ENCODE measurements around the gene NCAM2. TPM values are rescaled to one million over a fixed set of nuclear protein-coding genes. Genes with fewer than 3 reads are reported as not detected.

NCAM2 gene
- total RNA-seq, 1 donor from 2014 or later, result not detected

DNA sequence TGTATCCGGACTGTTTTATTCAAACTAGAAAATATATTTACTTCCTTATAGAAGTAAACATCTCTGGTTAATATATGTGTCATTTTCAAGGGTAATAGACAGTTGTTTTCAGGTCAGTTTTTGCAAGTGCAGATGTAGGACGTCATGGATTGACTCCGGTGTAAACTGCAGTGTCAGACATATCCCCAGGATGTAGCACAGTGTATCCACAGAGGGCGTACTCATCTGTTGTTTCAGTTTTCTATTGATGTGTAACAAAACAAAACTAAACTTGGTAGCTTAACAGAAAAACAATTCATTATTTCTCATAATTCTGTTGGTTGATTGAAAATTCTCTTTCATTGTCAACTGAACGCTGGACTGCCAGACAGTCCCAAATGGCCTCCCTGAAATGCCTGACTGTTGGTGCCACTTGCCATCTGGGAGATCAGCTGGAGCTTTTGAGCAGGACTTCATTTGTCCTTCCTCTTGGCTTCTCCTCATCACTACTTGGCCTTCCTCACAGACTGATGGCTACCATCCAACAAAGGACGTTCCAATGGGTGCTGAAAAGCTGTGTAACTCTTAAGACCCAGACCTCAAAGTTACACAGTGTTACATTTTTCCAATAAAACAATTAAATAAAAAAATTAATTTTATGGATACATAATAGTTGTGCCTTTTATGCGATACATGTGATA, 181.6 kb downstream of the NCAM2 start:
- no peak for ATAC-seq

- no peak for ATAC-seq
These were observed 184.3 kb downstream of the NCAM2 start for GRCh38 chr21:21182401-21183010.

GRCh38 chr21:21183092-21183491, 184.9 kb downstream of the NCAM2 start:
- no peak for ATAC-seq

DNA sequence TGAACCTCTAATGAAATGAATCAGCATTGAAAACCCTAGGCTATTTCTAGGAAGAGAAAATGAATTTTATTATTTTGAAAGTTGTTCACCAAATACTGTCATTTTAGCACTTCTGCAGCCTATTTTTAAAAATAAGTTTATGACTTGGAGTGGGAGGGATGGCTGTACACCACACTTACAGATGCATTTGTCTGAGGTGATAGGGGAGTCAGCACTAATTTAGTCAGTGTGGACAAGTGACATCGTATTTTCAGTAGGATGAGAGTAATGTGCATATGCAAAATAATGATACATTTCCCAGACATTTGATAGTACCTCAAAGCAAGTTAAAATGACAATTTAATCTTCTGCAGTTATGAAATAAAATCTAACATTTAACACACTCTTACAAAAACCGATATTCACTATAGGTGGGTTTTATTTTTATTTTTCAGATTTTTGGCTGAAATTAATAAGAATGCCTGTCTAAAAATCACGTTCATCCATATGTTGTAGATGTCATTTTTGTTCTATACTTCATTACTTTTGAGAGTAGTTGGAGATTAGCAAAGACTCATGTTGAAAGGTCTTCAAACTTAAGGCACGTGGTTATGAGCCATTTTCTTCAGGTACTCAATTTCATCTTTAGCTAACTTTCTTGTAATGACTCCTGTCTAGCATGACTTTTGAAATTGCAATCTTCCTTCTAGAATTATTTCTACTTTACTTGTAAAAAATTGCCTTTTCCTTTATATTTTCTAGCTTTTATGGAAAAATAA, 186.7 kb downstream of the NCAM2 start:
- ATAC-seq, result no peak

DNA sequence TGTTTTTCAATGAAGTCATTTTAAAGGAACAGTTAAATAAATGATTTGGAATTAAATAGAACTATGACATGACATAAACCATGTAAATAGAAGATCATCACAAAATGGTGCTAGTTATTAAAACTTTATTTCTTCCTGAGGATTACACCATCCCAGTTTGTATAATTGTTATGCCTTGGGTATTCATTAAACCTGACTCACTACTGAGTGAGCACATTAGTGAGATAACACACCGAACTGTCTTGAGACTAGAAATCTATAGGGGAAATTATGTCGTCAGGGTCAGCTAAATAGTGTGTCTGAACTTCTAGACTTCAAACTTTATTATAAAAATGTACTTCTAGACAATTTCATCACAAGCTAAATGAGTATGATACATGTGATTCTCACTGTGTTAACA, 189.4 kb downstream of the NCAM2 start:
- ATAC-seq, result no peak

DNA sequence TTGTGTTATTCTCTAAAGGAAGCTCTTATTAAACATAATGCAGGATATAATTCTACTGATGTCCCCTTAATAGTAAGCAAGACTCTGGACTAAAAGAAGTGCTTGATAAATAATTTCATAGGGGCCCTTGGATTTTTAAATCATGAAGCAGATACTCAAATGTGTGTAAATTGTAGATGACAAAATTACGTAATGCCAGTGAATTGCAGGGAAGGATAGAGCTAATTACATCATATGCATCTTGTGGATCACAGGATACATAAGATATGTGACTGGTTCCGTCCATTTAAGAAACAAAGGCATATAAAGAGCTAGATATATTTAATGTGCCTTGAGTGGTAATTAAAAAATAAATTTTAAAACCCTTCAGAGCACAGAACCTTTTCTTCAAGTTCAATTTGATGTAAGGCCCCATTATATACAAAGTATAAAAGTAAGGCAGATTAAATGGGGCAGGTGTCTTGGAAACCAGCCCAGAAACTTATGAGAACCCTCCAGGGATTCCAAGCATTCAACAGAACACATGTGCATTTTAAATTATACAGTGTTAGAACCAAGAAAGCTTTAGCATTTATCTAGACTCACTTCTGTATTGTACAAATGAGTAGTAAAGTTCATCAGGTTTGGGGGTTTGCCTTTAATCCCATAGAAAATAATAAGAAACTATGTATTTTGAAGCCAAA, 190.4 kb downstream of the NCAM2 start:
- ATAC-seq, result no peak

DNA sequence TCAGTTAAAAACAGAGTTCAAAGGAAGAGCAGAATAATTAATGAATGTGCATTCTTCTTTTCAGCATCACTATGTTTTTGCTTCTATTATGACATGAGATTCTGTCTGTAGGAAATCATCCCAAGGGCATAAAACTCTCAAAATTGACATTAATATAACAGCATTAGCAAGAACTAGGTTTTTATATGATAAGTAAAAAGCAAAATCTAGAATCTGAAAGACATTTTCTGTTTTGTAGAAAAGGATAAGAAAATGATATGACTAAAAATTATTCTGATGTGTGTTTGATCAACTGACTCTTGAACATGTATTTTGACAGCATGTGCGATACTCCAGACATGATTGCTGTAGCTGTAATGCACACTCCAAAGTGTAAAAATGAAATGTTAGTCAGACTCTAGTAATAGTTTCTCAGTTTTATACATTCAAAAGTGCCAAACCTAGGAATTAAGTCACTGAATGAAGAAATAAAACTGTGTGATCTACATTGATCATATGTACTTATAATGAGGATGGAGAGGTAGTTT, 197.3 kb downstream of the NCAM2 start:
- ATAC-seq, result no peak

DNA sequence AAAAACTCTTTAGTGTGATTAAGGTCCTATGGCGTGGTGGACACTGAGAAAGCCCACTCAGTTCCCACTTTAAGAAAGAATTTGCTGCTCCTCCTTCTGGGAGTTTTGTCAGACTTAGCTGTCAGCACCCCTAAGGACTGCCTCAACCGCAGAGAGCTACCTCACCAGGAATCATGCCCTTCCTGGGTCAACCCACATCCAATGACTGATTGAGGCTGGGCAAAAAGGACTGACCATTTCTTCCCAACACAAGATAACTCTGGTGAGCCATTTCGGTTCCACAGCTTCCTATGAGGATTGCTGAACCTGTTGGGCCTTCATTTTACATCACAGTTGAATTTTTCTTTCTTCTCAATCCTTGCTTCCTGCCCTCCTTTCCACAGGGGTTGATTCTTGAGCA, 197.9 kb downstream of the NCAM2 start:
- no peak for ATAC-seq

DNA sequence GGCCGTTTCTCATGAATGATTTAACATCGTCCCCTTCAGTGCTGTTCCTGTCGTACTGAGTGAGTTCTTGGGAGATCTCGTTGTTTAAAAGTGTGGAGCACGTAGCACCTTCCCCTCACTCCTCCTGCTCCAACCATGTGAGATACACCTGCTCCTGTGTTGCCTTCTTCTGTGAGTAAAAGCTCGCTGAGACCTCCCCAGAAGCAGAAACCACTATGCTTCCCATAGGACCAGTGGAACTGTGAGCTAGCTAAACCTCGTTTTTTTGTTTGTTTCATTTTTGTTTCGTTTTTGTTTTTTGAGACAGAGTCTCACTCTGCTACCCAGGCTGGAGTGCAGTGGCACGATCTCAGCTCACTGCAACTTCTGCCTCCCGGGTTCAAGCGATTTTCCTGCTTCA, 198.6 kb downstream of the NCAM2 start:
- no peak for ATAC-seq

DNA sequence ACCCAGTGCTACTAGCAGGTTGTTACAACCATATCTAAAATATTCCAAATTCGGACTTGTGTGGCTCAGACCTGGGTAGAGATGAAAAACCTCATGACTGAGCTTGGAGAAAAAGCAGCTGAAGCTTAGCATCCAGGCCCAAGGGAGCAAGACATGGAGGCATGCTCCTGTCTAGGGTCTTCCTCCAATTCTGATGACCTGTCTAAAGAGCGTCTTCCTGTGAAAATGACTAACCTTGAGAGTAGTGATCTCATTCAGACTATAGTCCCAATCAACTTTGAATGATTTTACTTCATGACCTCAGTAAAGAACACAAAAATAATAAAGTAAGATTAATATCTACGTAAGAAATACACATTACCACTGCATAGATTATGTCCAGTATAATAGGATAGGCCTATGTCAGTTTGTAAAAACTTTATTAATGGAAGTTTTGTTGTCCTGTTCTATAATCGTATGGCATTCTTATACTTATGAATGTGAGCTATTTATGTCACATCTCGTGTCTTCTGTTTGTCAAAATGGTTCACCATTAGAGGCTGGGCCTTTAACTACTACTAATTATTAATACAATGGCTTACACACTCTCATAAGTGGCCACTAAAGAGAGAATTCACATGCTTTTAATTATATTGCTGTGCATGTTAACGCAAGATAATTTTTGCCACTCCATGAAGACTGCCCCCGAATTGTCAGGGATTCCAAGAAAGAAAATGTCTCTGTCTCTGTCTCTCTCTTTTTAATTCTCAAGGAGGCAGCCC, 201.3 kb downstream of the NCAM2 start:
- ATAC-seq, result no peak

DNA sequence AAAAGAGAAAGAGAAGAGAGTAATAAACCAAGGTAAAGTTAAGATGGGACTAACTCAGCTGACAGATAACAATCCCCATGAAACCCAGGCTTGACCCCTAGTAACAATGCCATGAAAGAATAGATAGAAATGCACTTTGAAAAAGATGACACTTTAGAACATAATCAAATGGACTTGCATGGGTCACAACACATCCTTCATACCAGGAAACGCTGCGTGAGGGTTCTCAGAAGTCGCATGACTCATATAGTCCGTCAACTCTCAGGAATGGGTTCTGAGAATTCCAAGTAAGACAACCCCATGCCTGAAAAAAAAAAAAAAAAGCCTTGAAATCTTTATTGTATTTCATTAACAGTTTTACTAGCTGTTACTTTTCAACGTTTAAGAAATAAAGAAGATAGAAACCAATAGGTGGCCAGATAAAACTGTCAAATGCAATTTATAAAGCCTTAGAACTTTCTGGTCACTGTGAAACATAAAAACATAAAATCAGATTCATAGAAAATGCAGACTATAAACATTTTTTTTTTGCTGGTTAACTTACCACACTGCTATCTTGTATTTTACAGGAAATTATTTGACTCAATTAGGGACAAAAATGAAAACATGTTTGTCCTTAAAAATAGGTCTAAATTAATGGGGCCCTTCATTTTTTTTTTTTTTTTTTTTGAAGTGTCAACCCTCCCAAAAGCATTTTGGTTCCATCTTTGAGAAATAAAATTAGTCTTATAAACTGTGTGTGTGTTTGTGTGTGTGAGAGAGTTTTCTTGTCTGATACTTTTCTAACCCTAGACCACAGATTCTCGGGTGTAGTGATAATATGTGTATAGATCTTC, 202.1 kb downstream of the NCAM2 start:
- ATAC-seq, result no peak

DNA sequence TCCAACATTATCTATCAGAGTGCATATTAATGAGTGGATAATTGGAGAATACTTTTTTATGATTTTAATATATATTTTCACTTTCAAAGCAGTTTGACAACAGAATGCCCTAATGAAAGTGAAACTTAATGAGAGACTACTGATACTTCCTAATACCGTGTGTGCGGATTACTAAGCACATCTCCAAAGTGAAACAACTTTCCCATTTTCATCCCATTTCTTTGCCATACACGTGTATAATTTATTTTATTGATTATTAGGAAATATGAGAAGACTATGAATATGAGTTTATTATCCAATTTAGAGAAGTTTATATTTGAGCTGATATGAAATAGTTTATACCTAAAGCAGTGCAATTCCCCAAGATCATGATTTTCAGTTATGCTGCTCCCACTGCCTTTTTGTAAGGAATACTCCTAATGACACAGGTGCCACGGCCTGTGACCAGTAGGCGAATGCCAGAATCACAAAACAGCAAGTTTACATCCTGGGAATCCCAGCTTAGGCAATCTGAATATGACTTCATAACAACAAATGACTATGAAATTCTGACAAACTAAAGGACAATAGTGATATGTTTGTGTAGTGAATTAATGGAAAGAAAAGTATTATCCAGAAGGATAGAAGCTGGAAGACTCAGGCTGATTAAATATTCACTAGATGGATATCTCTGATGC, 202.9 kb downstream of the NCAM2 start:
- no peak for ATAC-seq

DNA sequence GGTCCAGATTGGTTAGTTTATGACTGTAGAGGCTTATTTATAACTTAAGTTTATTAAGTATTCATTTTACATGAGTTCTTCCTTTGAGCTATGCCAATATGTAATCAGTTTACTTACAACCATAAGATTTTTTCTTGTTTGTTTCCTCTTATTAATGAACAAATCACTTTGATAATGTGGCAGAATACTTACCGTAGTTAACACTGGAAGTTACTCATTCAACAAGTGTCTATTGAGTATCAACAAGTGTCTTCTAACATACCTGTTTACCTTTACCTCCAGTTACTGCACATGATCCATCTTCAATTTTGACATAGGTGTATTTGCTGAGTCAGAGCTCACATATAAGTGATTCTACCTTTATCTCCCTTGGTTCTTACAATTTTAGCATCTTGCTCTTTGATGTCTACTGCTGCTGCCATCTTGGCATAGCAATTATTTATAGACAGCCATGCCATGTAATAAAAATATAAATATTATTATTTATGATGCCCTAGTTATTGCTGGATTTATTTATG, 205.7 kb downstream of the NCAM2 start:
- no peak for ATAC-seq

GRCh38 chr21:21204366-21204996, 206.3 kb downstream of the NCAM2 start:
- ATAC-seq, result no peak

DNA sequence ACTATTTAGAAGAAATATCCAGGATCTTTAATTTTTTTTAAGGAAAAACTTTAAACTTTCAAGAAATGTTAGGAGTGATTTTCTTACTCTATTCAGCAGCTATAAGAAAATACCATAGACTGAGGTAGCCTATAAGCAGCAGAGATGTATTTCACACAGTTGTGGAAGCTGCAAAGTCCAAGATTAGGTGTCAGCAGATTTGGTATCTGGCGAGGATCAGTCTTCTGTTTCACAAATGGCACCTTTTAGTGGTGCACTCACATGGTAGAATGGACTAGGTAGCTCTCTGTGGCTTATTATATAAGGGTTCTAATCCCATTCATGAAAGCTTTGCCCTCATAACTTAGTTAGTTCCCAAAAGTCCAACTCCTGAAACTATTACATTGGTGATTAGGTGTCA, 207.4 kb downstream of the NCAM2 start:
- ATAC-seq, result no peak

DNA sequence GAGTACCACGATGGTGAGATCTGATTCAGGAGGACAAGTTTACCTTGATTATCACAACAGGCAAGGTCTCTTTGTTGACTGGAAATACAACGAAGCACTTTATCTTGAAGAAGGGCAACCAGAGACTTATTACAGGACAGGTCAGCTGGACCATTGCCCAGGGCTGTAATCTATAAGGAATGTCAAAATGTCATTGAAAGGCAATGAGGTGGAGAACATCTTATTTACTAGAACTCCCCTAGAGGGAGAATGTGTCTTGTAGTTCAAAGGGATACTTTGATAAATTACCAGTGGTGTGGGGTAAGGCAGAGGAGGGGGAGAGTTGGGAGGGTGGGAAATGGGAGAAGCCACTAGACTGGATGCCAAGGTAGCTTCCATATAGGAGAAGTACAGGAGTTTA, 212.3 kb downstream of the NCAM2 start:
- no peak for ATAC-seq

GRCh38 chr21:21213297-21213696, 215.1 kb downstream of the NCAM2 start:
- no peak for ATAC-seq

- ATAC-seq, result no peak
These were observed 217.8 kb downstream of the NCAM2 start for GRCh38 chr21:21216047-21216446.

DNA sequence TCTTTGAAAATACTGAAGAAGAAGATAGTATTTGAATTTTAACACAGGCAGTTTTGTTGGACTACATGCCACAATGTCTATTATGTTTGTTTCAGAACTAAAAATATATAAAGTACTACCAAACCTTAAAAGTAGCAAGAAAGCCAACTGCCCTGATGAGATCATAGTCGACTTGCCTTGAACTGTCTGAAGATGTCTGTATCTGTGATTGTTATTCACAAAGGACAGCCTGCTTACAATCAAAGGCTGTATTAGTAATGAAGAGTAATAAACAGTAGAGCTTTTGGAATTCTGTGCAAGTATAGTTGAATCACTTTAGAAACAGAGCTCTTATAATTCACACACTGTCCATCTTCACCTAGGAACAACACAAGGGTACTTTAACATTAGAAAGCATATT, 228.3 kb downstream of the NCAM2 start:
- no peak for ATAC-seq

DNA sequence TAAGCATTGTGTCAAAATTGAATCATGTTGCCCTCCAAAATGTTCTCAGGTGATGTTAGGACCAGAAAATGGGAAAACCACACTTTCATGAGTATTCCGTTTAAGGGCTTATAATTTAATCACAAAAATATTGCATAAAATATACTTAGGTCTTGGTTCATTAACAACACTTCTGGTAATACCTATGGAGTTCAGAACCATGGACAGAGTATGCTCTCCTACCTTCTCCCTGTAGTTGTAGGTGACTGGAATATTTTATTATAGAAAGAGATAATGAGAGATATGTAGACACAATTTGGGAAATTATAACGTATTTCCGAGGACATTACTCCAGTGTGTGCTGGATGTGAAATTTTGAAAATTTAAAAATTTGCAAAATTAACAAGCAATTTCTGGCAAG, 232.5 kb downstream of the NCAM2 start:
- no peak for ATAC-seq
